Neutrophil (primary cell): Measurements from ENCODE around the gene SOBP.

Source experiments
- H3K27ac ChIP-seq: fragments of 200-600 bp; sonication (generic); 2 replicates; pipeline ENCODE4 v1.5.1; 2016; ENCODE audit warnings: mild to moderate bottlenecking, moderate library complexity
- H3K27me3 ChIP-seq: fragments of 200-600 bp; sonication (generic); 2 replicates; pipeline ENCODE4 v1.6.0; 2016; ENCODE audit warnings: mild to moderate bottlenecking
- H3K36me3 ChIP-seq: fragments of 200-600 bp; sonication (generic); 2 replicates; pipeline ENCODE4 v1.5.1; 2017
- H3K4me1 ChIP-seq, 2 experiments: fragments of 200-600 bp in 1 of 2; sonication (generic) in 1 of 2; 1 replicate in 1 of 2; 2 replicates in 1 of 2; pipeline versions ENCODE4 v1.5.1 to v1.6.1; 2013 to 2016; ENCODE audit warnings: low read depth in 1 of 2, low read length in 1 of 2, mild to moderate bottlenecking in 1 of 2, moderate library complexity in 1 of 2; ENCODE audit not compliant: control insufficient read depth in 1 of 2, insufficient read depth in 1 of 2
- H3K4me3 ChIP-seq, 2 experiments: fragments of 200-600 bp in 1 of 2; sonication (generic) in 1 of 2; 1 replicate in 1 of 2; 2 replicates in 1 of 2; pipeline ENCODE4 v1.5.1; 2013 to 2016; ENCODE audit warnings: low read depth in 1 of 2, low read length in 1 of 2, mild to moderate bottlenecking in 1 of 2, moderate library complexity in 1 of 2
- H3K9me3 ChIP-seq: fragments of 200-600 bp; sonication (generic); 2 replicates; pipeline ENCODE4 v1.5.1; 2016
- CTCF ChIP-seq: fragments of 200-600 bp; sonication (generic); IDR thresholded peaks from 2 replicates; pipeline ENCODE4 v1.5.1; 2016; ENCODE audit warnings: antibody characterized with exemption

SOBP gene

DNA sequence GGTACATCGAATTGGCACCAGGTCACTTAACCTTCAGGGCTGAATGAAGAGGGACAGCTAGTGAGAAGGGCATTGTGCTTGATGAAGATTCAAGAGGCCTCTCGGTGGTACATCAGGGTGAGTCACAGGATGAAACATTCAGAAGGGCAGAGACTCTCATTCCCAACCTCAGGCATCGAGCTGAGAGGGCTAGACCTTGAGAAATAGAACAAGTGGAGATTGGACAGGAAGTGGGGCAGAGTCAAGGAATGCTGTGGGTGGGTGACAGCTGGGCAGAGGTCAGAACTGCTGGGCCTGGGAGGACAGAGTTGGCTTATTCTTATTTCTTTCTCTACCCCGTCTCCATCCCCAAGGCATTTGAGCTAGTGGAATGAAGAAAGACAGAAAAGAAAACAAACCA lies 208.2 kb downstream of the SOBP start:
- Histone ChIP-seq H3K4me1 (peaks cover 22 to 24% of the 10 kb centered on the region in 2 experiments), H3K4me3 (no peak overlapping the region), H3K36me3 (no peaks in the 10 kb centered on the region), H3K9me3 (no peaks in the 10 kb centered on the region), H3K27me3 (peaks cover 49% of the 10 kb centered on the region), H3K27ac (no peak overlapping the region)
- TF ChIP-seq CTCF: no peak

- Histone ChIP-seq H3K9me3 (no peaks in the 10 kb centered on the region), H3K36me3 (no peaks in the 10 kb centered on the region), H3K4me1 (peaks cover 22 to 24% of the 10 kb centered on the region in 2 experiments), H3K27me3 (peaks cover 49% of the 10 kb centered on the region), H3K4me3 (no peak overlapping the region), H3K27ac (no peak overlapping the region)
- TF ChIP-seq CTCF: no peak
Measured at GRCh38 chr6:107699254-107699653, 209.3 kb downstream of the SOBP start.

DNA sequence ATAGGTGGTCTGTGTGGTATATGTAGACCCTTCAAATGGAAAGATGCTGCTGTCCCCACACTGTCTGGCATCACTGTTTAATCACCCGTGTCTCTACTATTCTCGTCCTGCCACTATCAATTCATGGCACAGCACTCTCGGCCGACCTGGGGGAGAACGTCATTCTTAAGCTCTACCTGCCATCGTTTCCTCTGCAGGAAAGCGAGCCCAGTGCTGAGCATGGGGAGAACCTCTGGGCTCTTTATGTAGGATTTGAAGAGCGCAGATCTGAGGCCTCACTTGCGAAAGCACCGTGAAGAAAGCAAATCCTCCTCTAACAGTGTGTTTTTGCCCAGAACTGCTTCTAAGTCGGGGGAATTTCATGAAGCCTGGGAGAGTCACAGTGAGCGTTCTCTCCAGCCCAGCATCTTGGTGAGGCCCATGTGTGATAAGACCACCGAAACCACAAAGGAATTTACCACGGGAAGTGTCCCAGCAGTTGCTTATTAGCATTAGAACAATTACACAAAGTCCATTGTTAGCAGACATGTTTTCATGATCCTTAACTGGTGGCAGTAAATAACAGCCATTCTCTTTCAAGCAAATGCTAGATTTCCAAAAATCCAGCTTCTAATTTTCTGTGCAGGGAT lies 209.9 kb downstream of the SOBP start:
- H3K36me3 ChIP-seq: no peaks in the 10 kb centered on the region
- H3K27ac ChIP-seq: no peak overlapping the region
- peaks cover 21 to 23% of the 10 kb centered on the region in 2 experiments for H3K4me1 ChIP-seq
- H3K27me3 ChIP-seq: peaks cover 49% of the 10 kb centered on the region
- H3K4me3 ChIP-seq: no peak overlapping the region
- TF ChIP-seq CTCF: no peak
- H3K9me3 ChIP-seq: no peaks in the 10 kb centered on the region

DNA sequence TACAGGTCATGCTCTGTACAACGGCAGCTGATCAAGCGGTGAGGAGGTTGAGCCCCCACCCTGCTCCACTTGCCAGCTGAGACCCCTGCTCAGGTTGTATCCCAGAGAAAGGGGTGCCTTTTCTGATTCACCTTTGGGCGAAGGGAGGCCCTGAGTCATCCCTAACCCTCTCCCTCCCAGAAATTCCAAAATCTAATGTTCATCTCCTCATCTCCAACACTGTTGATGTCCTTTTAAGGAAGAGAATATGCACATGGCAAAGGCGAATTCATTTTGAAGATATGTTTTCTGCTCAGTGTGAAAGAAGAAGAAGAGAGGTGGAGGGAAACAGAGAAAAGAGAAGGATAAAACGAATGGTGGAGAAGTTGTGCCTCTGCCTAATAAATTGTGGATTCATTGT lies 213.7 kb downstream of the SOBP start:
- no peak for TF ChIP-seq CTCF
- no peak overlapping the region for H3K27ac ChIP-seq

GRCh38 chr6:107704347-107705013 lies 214.6 kb downstream of the SOBP start:
- H3K27ac ChIP-seq: no peak overlapping the region
- H3K4me3 ChIP-seq: no peak overlapping the region
- TF ChIP-seq CTCF: peak; percentile 72
- H3K4me1 ChIP-seq: no peaks in the 10 kb centered on the region
- no peaks in the 10 kb centered on the region for H3K9me3 ChIP-seq
- no peaks in the 10 kb centered on the region for H3K36me3 ChIP-seq
- H3K27me3 ChIP-seq: peaks cover 20% of the 10 kb centered on the region

More for the DNA sequence above, 213.7 kb downstream of the SOBP start:
- Histone ChIP-seq H3K4me3 (no peak overlapping the region), H3K36me3 (no peaks in the 10 kb centered on the region), H3K4me1 (no peaks in the 10 kb centered on the region), H3K27me3 (peaks cover 29% of the 10 kb centered on the region), H3K9me3 (no peaks in the 10 kb centered on the region)
